K562 (cell line): ENCODE results near the gene CTPS1. TPM values are rescaled to one million over a fixed set of nuclear protein-coding genes. Genes with fewer than 3 reads are reported as not detected.
A peak's percentile ranks its signal among the peaks of the same experiment; 100 is the strongest.

Source experiments
- FOXJ2 ChIP-seq: fragments of 200-800 bp; sonication (Bioruptor generic); IDR thresholded peaks from 2 replicates; pipeline ENCODE4 v1.6.1; 2016; ENCODE audit warnings: missing genetic modification characterization, missing compliant biosample characterization
- HEY1 ChIP-seq: fragments of 250-450 bp; sonication (Bioruptor Pico); IDR thresholded peaks from 2 replicates; pipeline ENCODE4 v1.5.0; 2020; ENCODE audit warnings: mild to moderate bottlenecking, moderate library complexity, borderline replicate concordance
- IFI16 ChIP-seq: fragments of 250-450 bp; sonication (Bioruptor Pico); IDR thresholded peaks from 2 replicates; pipeline ENCODE4 v2.1.2; 2022; ENCODE audit warnings: mild to moderate bottlenecking, inconsistent platforms
- KLF13 ChIP-seq: fragments of 450-650 bp; IDR thresholded peaks from 2 replicates; pipeline ENCODE4 v1.6.1; 2016; ENCODE audit warnings: missing genetic modification characterization, low read depth, mild to moderate bottlenecking, missing compliant biosample characterization, moderate library complexity, borderline replicate concordance
- MEIS2 ChIP-seq: fragments of 450-650 bp; IDR thresholded peaks from 2 replicates; pipeline ENCODE4 v1.6.1; 2014; ENCODE audit warnings: mild to moderate bottlenecking; ENCODE audit not compliant: partially characterized antibody
- NCOA6 ChIP-seq: fragments of 450-650 bp; IDR thresholded peaks from 2 replicates; pipeline ENCODE4 v1.6.1; 2017; ENCODE audit warnings: mild to moderate bottlenecking
- NRF1 ChIP-seq, 2 experiments: fragments of 450-650 bp; IDR thresholded peaks in 1 of 2; conservative IDR thresholded peaks in 1 of 2; 2 replicates each; pipeline ENCODE4 v1.6.1; 2014; ENCODE audit warnings: mild to moderate bottlenecking in 2 of 2
- NUFIP1 ChIP-seq: fragments of 450-650 bp; IDR thresholded peaks from 2 replicates; pipeline ENCODE4 v1.6.1; 2018; ENCODE audit not compliant: partially characterized antibody
- PHF8 ChIP-seq: fragments of 200-600 bp; sonication (generic); IDR thresholded peaks from 2 replicates; pipeline ENCODE4 v1.6.1; 2012; ENCODE audit warnings: mixed run types, mild to moderate bottlenecking, inconsistent platforms, low read length, moderate library complexity, borderline replicate concordance
- PYGO2 ChIP-seq: fragments of 450-650 bp; IDR thresholded peaks from 2 replicates; pipeline ENCODE4 v1.6.1; 2016; ENCODE audit warnings: mild to moderate bottlenecking, missing genetic modification characterization, moderate library complexity, missing compliant biosample characterization
- RFX7 ChIP-seq: fragments of 250-450 bp; sonication (Bioruptor Pico); IDR thresholded peaks from 2 replicates; pipeline ENCODE4 v1.5.1; 2021; ENCODE audit warnings: mild to moderate bottlenecking
- SIN3A ChIP-seq, 2 experiments: fragments of 150-350 bp in 1 of 2; IDR thresholded peaks; 2 replicates each; pipeline ENCODE4 v1.6.1; 2011 to 2016; ENCODE audit warnings: borderline replicate concordance in 2 of 2, low read depth in 2 of 2, low read length in 2 of 2, mild to moderate bottlenecking in 2 of 2, moderate library complexity in 2 of 2; ENCODE audit not compliant: control insufficient read depth in 1 of 2
- TAF1 ChIP-seq: IDR thresholded peaks from 2 replicates; pipeline ENCODE4 v1.6.1; 2011; ENCODE audit warnings: mild to moderate bottlenecking, low read length, moderate library complexity; ENCODE audit not compliant: insufficient read depth, control insufficient read depth, severe bottlenecking; ENCODE audit errors: extremely low read depth
- TCF7L2 ChIP-seq: fragments of 150-350 bp; IDR thresholded peaks from 2 replicates; pipeline ENCODE4 v1.6.1; 2016; ENCODE audit warnings: low read depth, mild to moderate bottlenecking, low read length, moderate library complexity
- ZNF253 ChIP-seq: fragments of 250-450 bp; sonication (Bioruptor Pico); conservative IDR thresholded peaks from 2 replicates; pipeline ENCODE4 v1.6.1; 2021; ENCODE audit warnings: mild to moderate bottlenecking
- ZNF316 ChIP-seq: fragments of 450-650 bp; IDR thresholded peaks from 2 replicates; pipeline ENCODE4 v1.6.1; 2016
- ZNF384 ChIP-seq: IDR thresholded peaks from 2 replicates; pipeline ENCODE4 v1.6.1; 2012; ENCODE audit warnings: low read depth, low read length, improper control_type of control experiment
- ZNF586 ChIP-seq: fragments of 450-650 bp; formaldehyde crosslinking; conservative IDR thresholded peaks from 2 replicates; pipeline ENCODE4 v1.4.0; 2020; ENCODE audit warnings: mild to moderate bottlenecking, moderate library complexity
- polyA plus RNA-seq, 8 experiments: library from polyadenylated mRNA; depleted of rRNA in 4 of 8; stranded (reverse) in 5 of 8; unstranded in 3 of 8; fragments of >200 nt; fragmentation: Nextera tagmentation in 2 of 8; fragmentation: Illumina TruSeq in 1 of 8; extraction: Ambion mirVana in 2 of 8; extraction: Trizol in 1 of 8; gene quantifications; 2 replicates each; pipeline versions ENCODE4 v1.2.1 to v1.2.3, GENCODE V29; 2011 to 2014; ENCODE audit warnings: inconsistent platforms in 1 of 8, missing spikeins in 1 of 8
- total RNA-seq, 7 experiments: library from RNA; depleted of rRNA in 6 of 7; stranded (reverse); fragments of >200 nt in 6 of 7; fragmentation: Illumina TruSeq in 2 of 7; extraction: Trizol in 2 of 7; gene quantifications; 2 replicates each; pipeline versions ENCODE4 v1.2.1 to v1.2.3, GENCODE V29; 2011 to 2021; ENCODE audit warnings: low replicate concordance in 1 of 7
- TF ChIP-seq, protein P1 (sequence below): fragments of 250-450 bp; sonication (Bioruptor Pico); IDR thresholded peaks from 2 replicates; pipeline ENCODE4 v1.5.0; 2022; ENCODE audit warnings: mild to moderate bottlenecking
- TF ChIP-seq, protein P2 (sequence below): IDR thresholded peaks from 2 replicates; pipeline ENCODE4 v1.6.1; 2011; ENCODE audit not compliant: insufficient read length; ENCODE audit errors: extremely low read depth
- TF ChIP-seq, protein P3 (sequence below): fragments of 450-650 bp; IDR thresholded peaks from 2 replicates; pipeline ENCODE4 v1.6.1; 2017; ENCODE audit warnings: mild to moderate bottlenecking, moderate library complexity
- TF ChIP-seq, protein P4 (sequence below): fragments of 250-450 bp; sonication (Bioruptor Pico); IDR thresholded peaks from 2 replicates; pipeline ENCODE4 v1.9.0; 2021; ENCODE audit warnings: mild to moderate bottlenecking
- TF ChIP-seq, protein P5 (sequence below), 2 experiments: fragments of 450-650 bp in 1 of 2; sonication (generic) in 1 of 2; formaldehyde crosslinking; conservative IDR thresholded peaks; 2 replicates each; pipeline versions ENCODE4 v1.4.0 to v1.8.1; 2020 to 2022; ENCODE audit warnings: mild to moderate bottlenecking in 1 of 2, missing genetic modification reagents in 1 of 2

CTPS1 gene
- total and polyA plus RNA-seq, 9 of the 15 experiments (the other 6 are each of a cell fraction or from before 2014, with no cell fraction given): 44.4 to 164 (median 87.7) TPM

GRCh38 chr1:40939320-40940059 is 40.0 kb upstream of the CTPS1 start (continued):
- TF ChIP-seq PHF8 (no peak; the same call in 1 of the 2 replicates), PYGO2 (tag) (no peak), SIN3A (IDR thresholded peaks at IDR 0.05; ENCODE audit: borderline replicate concordance in 2 of 2, control insufficient read depth in 1 of 2, low read depth in 2 of 2, low read length in 2 of 2) (no peak), NRF1 (conservative IDR thresholded peaks at IDR 0.05 in 1 of 2, IDR thresholded peaks at IDR 0.05 in 1 of 2) (no peak), ZNF253 (no peak), MEIS2 (no peak), HEY1 (CRISPR knock-in tag) (no peak), NUFIP1 (no peak), ZNF586 (CRISPR knock-in tag) (no peak), NCOA6 (0 out of 2 replicates have a peak, but pooled peaks have one; percentile 35), TCF7L2 (no peak), ZNF384 (no peak), RFX7 (CRISPR knock-in tag) (no peak), FOXJ2 (tag) (no peak), IFI16 (no peak), KLF13 (tag) (no peak), ZNF316 (peak; percentile 48; the same call in 1 of the 2 replicates), TAF1 (no peak)
- TF ChIP-seq, protein P1, sequence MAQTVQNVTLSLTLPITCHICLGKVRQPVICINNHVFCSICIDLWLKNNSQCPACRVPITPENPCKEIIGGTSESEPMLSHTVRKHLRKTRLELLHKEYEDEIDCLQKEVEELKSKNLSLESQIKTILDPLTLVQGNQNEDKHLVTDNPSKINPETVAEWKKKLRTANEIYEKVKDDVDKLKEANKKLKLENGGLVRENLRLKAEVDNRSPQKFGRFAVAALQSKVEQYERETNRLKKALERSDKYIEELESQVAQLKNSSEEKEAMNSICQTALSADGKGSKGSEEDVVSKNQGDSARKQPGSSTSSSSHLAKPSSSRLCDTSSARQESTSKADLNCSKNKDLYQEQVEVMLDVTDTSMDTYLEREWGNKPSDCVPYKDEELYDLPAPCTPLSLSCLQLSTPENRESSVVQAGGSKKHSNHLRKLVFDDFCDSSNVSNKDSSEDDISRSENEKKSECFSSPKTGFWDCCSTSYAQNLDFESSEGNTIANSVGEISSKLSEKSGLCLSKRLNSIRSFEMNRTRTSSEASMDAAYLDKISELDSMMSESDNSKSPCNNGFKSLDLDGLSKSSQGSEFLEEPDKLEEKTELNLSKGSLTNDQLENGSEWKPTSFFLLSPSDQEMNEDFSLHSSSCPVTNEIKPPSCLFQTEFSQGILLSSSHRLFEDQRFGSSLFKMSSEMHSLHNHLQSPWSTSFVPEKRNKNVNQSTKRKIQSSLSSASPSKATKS (CRISPR knock-in tag): no peak
- TF ChIP-seq, protein P2, sequence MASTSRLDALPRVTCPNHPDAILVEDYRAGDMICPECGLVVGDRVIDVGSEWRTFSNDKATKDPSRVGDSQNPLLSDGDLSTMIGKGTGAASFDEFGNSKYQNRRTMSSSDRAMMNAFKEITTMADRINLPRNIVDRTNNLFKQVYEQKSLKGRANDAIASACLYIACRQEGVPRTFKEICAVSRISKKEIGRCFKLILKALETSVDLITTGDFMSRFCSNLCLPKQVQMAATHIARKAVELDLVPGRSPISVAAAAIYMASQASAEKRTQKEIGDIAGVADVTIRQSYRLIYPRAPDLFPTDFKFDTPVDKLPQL: no peak
- TF ChIP-seq, protein P3, sequence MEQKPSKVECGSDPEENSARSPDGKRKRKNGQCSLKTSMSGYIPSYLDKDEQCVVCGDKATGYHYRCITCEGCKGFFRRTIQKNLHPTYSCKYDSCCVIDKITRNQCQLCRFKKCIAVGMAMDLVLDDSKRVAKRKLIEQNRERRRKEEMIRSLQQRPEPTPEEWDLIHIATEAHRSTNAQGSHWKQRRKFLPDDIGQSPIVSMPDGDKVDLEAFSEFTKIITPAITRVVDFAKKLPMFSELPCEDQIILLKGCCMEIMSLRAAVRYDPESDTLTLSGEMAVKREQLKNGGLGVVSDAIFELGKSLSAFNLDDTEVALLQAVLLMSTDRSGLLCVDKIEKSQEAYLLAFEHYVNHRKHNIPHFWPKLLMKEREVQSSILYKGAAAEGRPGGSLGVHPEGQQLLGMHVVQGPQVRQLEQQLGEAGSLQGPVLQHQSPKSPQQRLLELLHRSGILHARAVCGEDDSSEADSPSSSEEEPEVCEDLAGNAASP: peak; percentile 92
- TF ChIP-seq, protein P4, sequence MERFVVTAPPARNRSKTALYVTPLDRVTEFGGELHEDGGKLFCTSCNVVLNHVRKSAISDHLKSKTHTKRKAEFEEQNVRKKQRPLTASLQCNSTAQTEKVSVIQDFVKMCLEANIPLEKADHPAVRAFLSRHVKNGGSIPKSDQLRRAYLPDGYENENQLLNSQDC (CRISPR knock-in tag): no peak
- TF ChIP-seq, protein P5, sequence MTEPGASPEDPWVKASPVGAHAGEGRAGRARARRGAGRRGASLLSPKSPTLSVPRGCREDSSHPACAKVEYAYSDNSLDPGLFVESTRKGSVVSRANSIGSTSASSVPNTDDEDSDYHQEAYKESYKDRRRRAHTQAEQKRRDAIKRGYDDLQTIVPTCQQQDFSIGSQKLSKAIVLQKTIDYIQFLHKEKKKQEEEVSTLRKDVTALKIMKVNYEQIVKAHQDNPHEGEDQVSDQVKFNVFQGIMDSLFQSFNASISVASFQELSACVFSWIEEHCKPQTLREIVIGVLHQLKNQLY (CRISPR knock-in tag; conservative IDR thresholded peaks at IDR 0.05): no peak
